ENCODE results near the gene PTH2. TPM values are rescaled to one million over a fixed set of nuclear protein-coding genes. Genes with fewer than 3 reads are reported as not detected.

PTH2 gene
- total RNA-seq, 4 donors from 2014 or later: not detected

GRCh38 chr19:49433240-49433901, 10.1 kb upstream of the PTH2 start:
- Histone ChIP-seq H3K36me3 (no peaks in the 10 kb centered on the region), H3K4me1 (no peaks in the 10 kb centered on the region), H3K27me3 (peaks cover 15 to 35% of the 10 kb centered on the region in 2 donors), H3K27ac (no peak overlapping the region), H3K4me3 (no peak overlapping the region), H3K9me3 (no peaks in the 10 kb centered on the region)
- TF ChIP-seq, protein P1, sequence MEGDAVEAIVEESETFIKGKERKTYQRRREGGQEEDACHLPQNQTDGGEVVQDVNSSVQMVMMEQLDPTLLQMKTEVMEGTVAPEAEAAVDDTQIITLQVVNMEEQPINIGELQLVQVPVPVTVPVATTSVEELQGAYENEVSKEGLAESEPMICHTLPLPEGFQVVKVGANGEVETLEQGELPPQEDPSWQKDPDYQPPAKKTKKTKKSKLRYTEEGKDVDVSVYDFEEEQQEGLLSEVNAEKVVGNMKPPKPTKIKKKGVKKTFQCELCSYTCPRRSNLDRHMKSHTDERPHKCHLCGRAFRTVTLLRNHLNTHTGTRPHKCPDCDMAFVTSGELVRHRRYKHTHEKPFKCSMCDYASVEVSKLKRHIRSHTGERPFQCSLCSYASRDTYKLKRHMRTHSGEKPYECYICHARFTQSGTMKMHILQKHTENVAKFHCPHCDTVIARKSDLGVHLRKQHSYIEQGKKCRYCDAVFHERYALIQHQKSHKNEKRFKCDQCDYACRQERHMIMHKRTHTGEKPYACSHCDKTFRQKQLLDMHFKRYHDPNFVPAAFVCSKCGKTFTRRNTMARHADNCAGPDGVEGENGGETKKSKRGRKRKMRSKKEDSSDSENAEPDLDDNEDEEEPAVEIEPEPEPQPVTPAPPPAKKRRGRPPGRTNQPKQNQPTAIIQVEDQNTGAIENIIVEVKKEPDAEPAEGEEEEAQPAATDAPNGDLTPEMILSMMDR (IDR thresholded peaks at IDR 0.05): no peak
- TF ChIP-seq POLR2A (IDR thresholded peaks at IDR 0.05): no peak
- intact Hi-C loops (cut with DNase I; ENCODE audit: low total_unique reads): loop anchor here (10.0 kb wide), 1 partner anchor 209 kb away; no protein-coding TSS in a partner anchor
- no peak for DNase-seq

- H3K36me3 ChIP-seq: no peaks in the 10 kb centered on the region
- H3K27me3 ChIP-seq: peaks cover 25 to 44% of the 10 kb centered on the region in 2 donors
- no peak for DNase-seq
- H3K27ac ChIP-seq: no peak overlapping the region
- H3K4me3 ChIP-seq: no peak overlapping the region
- intact Hi-C loops (cut with DNase I; ENCODE audit: low total_unique reads): loop anchor here (10.0 kb wide), 1 partner anchor 208 kb away; no protein-coding TSS in a partner anchor
- no peaks in the 10 kb centered on the region for H3K4me1 ChIP-seq
- TF ChIP-seq, protein P1 (IDR thresholded peaks at IDR 0.05): no peak
- TF ChIP-seq POLR2A (IDR thresholded peaks at IDR 0.05): no peak
- no peaks in the 10 kb centered on the region for H3K9me3 ChIP-seq
These were observed 9.2 kb upstream of the PTH2 start for GRCh38 chr19:49432141-49433073.

DNA sequence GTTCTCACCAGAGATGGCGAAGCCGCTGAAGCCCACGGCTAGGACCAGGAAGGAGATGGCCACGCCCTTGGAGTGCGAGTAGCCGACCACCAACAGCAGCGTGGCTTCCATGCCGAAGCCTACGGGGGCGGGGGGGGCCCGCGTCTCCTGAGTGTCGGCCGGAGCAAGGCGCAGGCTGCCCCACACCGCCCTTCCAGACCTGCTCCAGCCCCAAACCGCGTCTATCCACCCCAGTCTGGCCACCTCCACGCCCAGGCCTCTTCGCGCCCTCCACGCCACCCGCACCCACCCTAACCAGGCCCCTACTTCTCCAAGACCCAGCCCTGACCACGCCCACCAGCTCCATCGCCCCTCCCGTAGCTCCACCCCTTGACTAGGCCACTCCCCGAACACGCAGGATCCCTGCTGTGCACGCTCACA, 8.1 kb upstream of the PTH2 start:
- intact Hi-C loops (cut with DNase I; ENCODE audit: low total_unique reads): loop anchor here (10.0 kb wide), 1 partner anchor 207 kb away; no protein-coding TSS in a partner anchor
- peaks cover 26 to 55% of the 10 kb centered on the region in 2 donors for H3K27me3 ChIP-seq
- DNase-seq: no peak
- no peaks in the 10 kb centered on the region for H3K36me3 ChIP-seq
- TF ChIP-seq, protein P1 (IDR thresholded peaks at IDR 0.05): no peak
- no peak for TF ChIP-seq POLR2A (IDR thresholded peaks at IDR 0.05)
- H3K27ac ChIP-seq: no peak overlapping the region
- H3K4me3 ChIP-seq: no peak overlapping the region
- no peaks in the 10 kb centered on the region for H3K9me3 ChIP-seq
- no peaks in the 10 kb centered on the region for H3K4me1 ChIP-seq

DNA sequence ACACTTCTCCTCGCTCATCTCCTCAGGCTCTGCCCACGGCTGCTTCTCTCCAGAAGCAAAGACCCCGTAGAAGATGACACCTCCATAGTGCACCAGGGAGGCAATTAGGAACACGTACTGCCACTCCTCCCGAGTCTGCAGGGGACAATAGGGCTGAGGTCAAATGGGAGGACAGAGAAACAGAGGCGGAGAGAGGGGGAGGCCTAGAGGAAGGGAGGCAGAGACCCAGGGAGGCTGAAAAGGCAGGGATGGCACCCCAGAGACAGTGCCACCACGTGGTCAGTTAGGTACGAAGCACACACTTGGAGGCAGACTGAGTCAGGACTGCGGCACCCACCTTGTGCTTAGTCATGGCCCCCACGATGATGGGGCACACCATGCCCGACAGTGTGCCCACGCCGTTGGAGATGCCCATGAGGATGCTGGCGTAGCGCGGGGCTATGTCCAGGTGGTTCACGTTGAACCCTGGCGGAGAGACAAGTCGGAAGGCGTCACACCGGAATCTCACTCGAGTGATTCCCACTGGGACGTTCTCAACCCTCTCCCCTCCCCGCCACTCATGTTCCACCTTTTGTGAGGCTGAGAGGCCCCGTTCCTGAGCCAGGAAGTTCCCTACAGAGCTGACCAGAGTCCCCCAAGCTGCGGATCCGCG, 7.6 kb upstream of the PTH2 start:
- no peak overlapping the region for H3K4me3 ChIP-seq
- no peaks in the 10 kb centered on the region for H3K36me3 ChIP-seq
- no peaks in the 10 kb centered on the region for H3K9me3 ChIP-seq
- peaks cover 26 to 60% of the 10 kb centered on the region in 2 donors for H3K27me3 ChIP-seq
- no peak for DNase-seq
- no peak overlapping the region for H3K27ac ChIP-seq
- intact Hi-C loops (cut with DNase I; ENCODE audit: low total_unique reads): loop anchor here (10.0 kb wide), 1 partner anchor 206 kb away; no protein-coding TSS in a partner anchor
- TF ChIP-seq, protein P1 (IDR thresholded peaks at IDR 0.05): no peak
- TF ChIP-seq POLR2A (IDR thresholded peaks at IDR 0.05): no peak
- no peaks in the 10 kb centered on the region for H3K4me1 ChIP-seq

All from uterus (tissue), 4 donors.